Glomerular visceral epithelial cell (primary cell): ENCODE results near the gene POU6F2.
"Not testable (repeated sequence)": the region's sequence is repeated elsewhere in the genome, so short reads cannot be mapped to it uniquely, and the experiment has no call there.

Source experiments
- DNase-seq: peaks from one replicate; pipeline ENCODE4 v3.0.0-alpha.2; 2016; ENCODE audit errors: extremely low spot score

POU6F2 gene

GRCh38 chr7:38977685-38978084 lies at the start of gene POU6F2:
TSS of gene POU6F2 (plus strand) at chr7:38977909. CDS start at chr7:38977954, 45 bp downstream.
- DNase-seq = no peak

- no peak for DNase-seq
Observed at GRCh38 chr7:38928506-38928905, 49.2 kb upstream of the POU6F2 start.

GRCh38 chr7:38929460-38930171 lies 48.1 kb upstream of the POU6F2 start:
- DNase-seq = peak; percentile 75

GRCh38 chr7:38932509-38933168 lies 45.1 kb upstream of the POU6F2 start:
- DNase-seq = peak; percentile 20

- peak; percentile 20 for DNase-seq
Observed at GRCh38 chr7:38934051-38934450, 43.7 kb upstream of the POU6F2 start.

GRCh38 chr7:38934536-38934935 lies 43.2 kb upstream of the POU6F2 start:
- DNase-seq = peak; percentile 20

- no peak for DNase-seq
Observed at GRCh38 chr7:38936641-38937040, 41.1 kb upstream of the POU6F2 start.

GRCh38 chr7:38938001-38938485 lies 39.7 kb upstream of the POU6F2 start:
- DNase-seq = no peak

- DNase-seq = no peak
Observed at GRCh38 chr7:38938589-38938988, 39.1 kb upstream of the POU6F2 start.

- DNase-seq = no peak
Observed at GRCh38 chr7:38940774-38941173, 36.9 kb upstream of the POU6F2 start.

GRCh38 chr7:38942431-38943051 lies 35.2 kb upstream of the POU6F2 start:
- no peak for DNase-seq

- not testable (repeated sequence) for DNase-seq
Observed at GRCh38 chr7:38947541-38947940, 30.2 kb upstream of the POU6F2 start.

GRCh38 chr7:38950309-38950708 lies 27.4 kb upstream of the POU6F2 start:
- no peak for DNase-seq

- DNase-seq = no peak
Observed at GRCh38 chr7:38951213-38951612, 26.5 kb upstream of the POU6F2 start.

GRCh38 chr7:38953227-38953626 lies 24.5 kb upstream of the POU6F2 start:
- no peak for DNase-seq

GRCh38 chr7:38953971-38954370 lies 23.7 kb upstream of the POU6F2 start:
- no peak for DNase-seq

GRCh38 chr7:38955892-38956291 lies 21.8 kb upstream of the POU6F2 start:
- no peak for DNase-seq

GRCh38 chr7:38962028-38962427 lies 15.7 kb upstream of the POU6F2 start:
- no peak for DNase-seq

GRCh38 chr7:38964921-38965320 lies 12.8 kb upstream of the POU6F2 start:
- DNase-seq = no peak

GRCh38 chr7:38973760-38974159 lies 3.9 kb upstream of the POU6F2 start:
- no peak for DNase-seq

GRCh38 chr7:38975944-38976392 lies 1.7 kb upstream of the POU6F2 start:
- DNase-seq = no peak

GRCh38 chr7:38978491-38978890 lies 782 bp downstream of the POU6F2 start:
- no peak for DNase-seq

GRCh38 chr7:38992203-38992602 lies 14.5 kb downstream of the POU6F2 start:
- DNase-seq = no peak
